SH-SY5Y (cell line): ENCODE data around the gene PHACTR3.

Experiments
- GATA2 ChIP-seq: IDR thresholded peaks from 2 replicates; pipeline ENCODE4 v1.6.1; 2011; ENCODE audit warnings: mild to moderate bottlenecking, low read depth, low read length
- GATA3 ChIP-seq: IDR thresholded peaks from 2 replicates; pipeline ENCODE4 v1.6.1; 2011; ENCODE audit warnings: low read depth, mild to moderate bottlenecking, low read length, moderate library complexity

DNA sequence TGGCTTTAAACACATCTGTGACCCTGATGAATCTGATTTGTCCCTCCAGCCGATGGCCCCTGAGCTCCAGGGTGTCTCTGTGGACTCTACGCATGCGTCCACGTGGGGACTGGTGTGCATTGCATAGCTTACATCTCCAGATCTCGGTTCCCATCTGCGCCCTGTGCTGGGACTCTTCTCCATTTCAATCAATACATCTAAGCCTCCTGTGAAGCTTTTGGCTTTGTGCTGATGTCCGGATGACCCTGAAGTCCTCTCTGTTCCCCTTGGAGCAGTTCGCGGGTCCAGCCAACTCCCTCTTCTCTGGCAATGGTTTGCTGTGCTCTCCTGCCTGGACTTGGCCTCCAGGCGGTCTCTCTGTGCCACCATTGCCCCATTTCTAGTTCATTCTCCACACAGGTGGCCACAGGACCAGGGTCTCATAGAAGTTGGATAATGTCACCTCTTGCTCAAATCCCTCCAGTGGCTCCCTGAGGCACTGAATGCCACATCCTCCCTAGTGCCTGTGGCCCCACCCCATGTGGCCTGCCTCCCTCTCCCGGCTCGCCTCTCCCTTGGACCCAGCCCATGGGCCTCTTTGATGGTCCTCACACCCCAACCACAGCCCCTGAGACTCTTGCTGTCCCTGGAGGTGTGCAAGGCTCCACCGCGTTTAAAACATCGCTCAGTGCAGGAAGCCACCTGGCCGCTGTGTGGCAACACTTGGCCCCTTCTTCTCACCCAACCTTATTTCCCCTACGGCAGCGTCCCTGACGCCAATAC is 173.7 kb downstream of the PHACTR3 start:
- TF ChIP-seq GATA2, result no peak
- no peak for TF ChIP-seq GATA3
